Liver (tissue), 9 donors: ENCODE measurements around the gene HSP90AB1. TPM values are rescaled to one million over a fixed set of nuclear protein-coding genes. Genes with fewer than 3 reads are reported as not detected.

Source experiments
- DNase-seq: peaks from one replicate; pipeline ENCODE4 v3.0.0-alpha.2; 2017; ENCODE audit warnings: low spot score
- H3K27ac ChIP-seq, 2 donors: one replicate each; pipeline ENCODE4 v1.7.0; 2013; ENCODE audit warnings: inconsistent platforms in 2 of 2, low read length in 2 of 2, control low read depth in 1 of 2, low read depth in 1 of 2, mild to moderate bottlenecking in 1 of 2
- H3K27me3 ChIP-seq, 4 donors: one replicate each; pipeline versions ENCODE4 v1.6.1 to v1.7.0; 2013; ENCODE audit warnings: low read length in 3 of 4, inconsistent platforms in 1 of 4, mild to moderate bottlenecking in 1 of 4, moderate library complexity in 1 of 4; ENCODE audit not compliant: control insufficient read depth in 4 of 4, insufficient read depth in 4 of 4
- H3K36me3 ChIP-seq, 4 donors: one replicate each; pipeline versions ENCODE4 v1.6.1 to v1.7.0; 2013; ENCODE audit warnings: low read length in 3 of 4, mild to moderate bottlenecking in 3 of 4, low read depth in 1 of 4, moderate library complexity in 1 of 4; ENCODE audit not compliant: control insufficient read depth in 4 of 4, insufficient read depth in 3 of 4
- H3K4me1 ChIP-seq, 4 donors: one replicate each; pipeline versions ENCODE4 v1.6.1 to v1.7.0; 2013; ENCODE audit warnings: low read length in 3 of 4, mild to moderate bottlenecking in 3 of 4, moderate library complexity in 1 of 4; ENCODE audit not compliant: control insufficient read depth in 4 of 4, insufficient read depth in 4 of 4
- H3K4me3 ChIP-seq, 3 donors: one replicate each; pipeline versions ENCODE4 v1.6.1 to v1.7.0; 2013; ENCODE audit warnings: low read length in 3 of 3, control low read depth in 1 of 3, low read depth in 1 of 3, mild to moderate bottlenecking in 1 of 3
- H3K9ac ChIP-seq, 2 donors: one replicate each; pipeline ENCODE4 v1.7.0; 2013; ENCODE audit warnings: low read length in 2 of 2, mild to moderate bottlenecking in 2 of 2, moderate library complexity in 2 of 2, control low read depth in 1 of 2, low read depth in 1 of 2
- H3K9me3 ChIP-seq, 4 donors: one replicate each; pipeline versions ENCODE4 v1.6.1 to v1.7.0; 2013; ENCODE audit warnings: low read length in 3 of 4; ENCODE audit not compliant: control insufficient read depth in 4 of 4
- FOXA2 ChIP-seq: IDR thresholded peaks from 2 replicates; pipeline ENCODE4 v1.6.1; 2016; ENCODE audit warnings: antibody characterized with exemption
- GABPA ChIP-seq, 2 donors: IDR thresholded peaks in 1 of 2; conservative IDR thresholded peaks in 1 of 2; 2 replicates each; pipeline ENCODE4 v1.6.1; 2016; ENCODE audit warnings: antibody characterized with exemption in 2 of 2, mild to moderate bottlenecking in 1 of 2, moderate library complexity in 1 of 2
- HNF4A ChIP-seq, 2 donors: conservative IDR thresholded peaks; 2 replicates each; pipeline ENCODE4 v1.6.1; 2016; ENCODE audit warnings: antibody characterized with exemption in 2 of 2, mild to moderate bottlenecking in 2 of 2
- HNF4G ChIP-seq: IDR thresholded peaks from 2 replicates; pipeline ENCODE4 v1.6.1; 2016; ENCODE audit warnings: antibody characterized with exemption
- JUND ChIP-seq, 2 donors: IDR thresholded peaks; 2 replicates each; pipeline ENCODE4 v1.6.1; 2016; ENCODE audit warnings: antibody characterized with exemption in 2 of 2
- RAD21 ChIP-seq, 2 donors: IDR thresholded peaks; 2 replicates each; pipeline ENCODE4 v1.6.1; 2016; ENCODE audit warnings: antibody characterized with exemption in 2 of 2, mild to moderate bottlenecking in 2 of 2
- TAF1 ChIP-seq: conservative IDR thresholded peaks from 2 replicates; pipeline ENCODE4 v1.6.1; 2016; ENCODE audit warnings: antibody characterized with exemption, mild to moderate bottlenecking
- YY1 ChIP-seq: IDR thresholded peaks from 2 replicates; pipeline ENCODE4 v1.6.1; 2016; ENCODE audit warnings: antibody characterized with exemption, mild to moderate bottlenecking
- WGBS: extraction: QIAGEN DNeasy Blood & Tissue Kit; methylation state at CpG from one replicate; pipeline ENCODE4 v1.1.7; 2013; 5-methylcytosine and 5-hydroxymethylcytosine counted together
- polyA plus RNA-seq, 2 donors: library from polyadenylated mRNA; stranded (reverse) in 1 of 2; unstranded in 1 of 2; fragments of 200-250 nt in 1 of 2; fragments of >200 nt in 1 of 2; fragmentation: Nextera tagmentation in 1 of 2; extraction: Ambion mirVana in 1 of 2; gene quantifications; one replicate each; pipeline versions ENCODE4 v1.2.1 to v1.2.3, GENCODE V29; 2013 to 2015
- total RNA-seq, 2 donors: library from RNA; depleted of rRNA; stranded (reverse); fragments of >200 nt; gene quantifications; one replicate each; pipeline ENCODE4 v1.2.3, GENCODE V29; 2014
- TF ChIP-seq, protein P1 (sequence below): IDR thresholded peaks from 2 replicates; pipeline ENCODE4 v1.6.1; 2016; ENCODE audit warnings: antibody characterized with exemption
- TF ChIP-seq, protein P2 (sequence below): IDR thresholded peaks from 2 replicates; pipeline ENCODE4 v1.6.1; 2016; ENCODE audit warnings: antibody characterized with exemption
- TF ChIP-seq, protein P3 (sequence below): IDR thresholded peaks from 2 replicates; pipeline ENCODE4 v1.6.1; 2016; ENCODE audit warnings: antibody characterized with exemption
- TF ChIP-seq, protein P4 (sequence below): fragments of 150-350 bp; IDR thresholded peaks from 2 replicates; pipeline ENCODE4 v1.5.1; 2017; ENCODE audit warnings: improper control_type of control experiment, low read depth, low read length; ENCODE audit not compliant: missing input control
- TF ChIP-seq, protein P5 (sequence below): IDR thresholded peaks from 2 replicates; pipeline ENCODE4 v1.6.1; 2016; ENCODE audit warnings: antibody characterized with exemption, mild to moderate bottlenecking
- donor health status: healthy.
- donor health status: healthy.
- donor health status: healthy.
- donor health status: healthy.
- donor health status: healthy.

HSP90AB1 gene
- total and polyA plus RNA-seq, 4 donors: 129 to 281 (median 203) TPM

DNA sequence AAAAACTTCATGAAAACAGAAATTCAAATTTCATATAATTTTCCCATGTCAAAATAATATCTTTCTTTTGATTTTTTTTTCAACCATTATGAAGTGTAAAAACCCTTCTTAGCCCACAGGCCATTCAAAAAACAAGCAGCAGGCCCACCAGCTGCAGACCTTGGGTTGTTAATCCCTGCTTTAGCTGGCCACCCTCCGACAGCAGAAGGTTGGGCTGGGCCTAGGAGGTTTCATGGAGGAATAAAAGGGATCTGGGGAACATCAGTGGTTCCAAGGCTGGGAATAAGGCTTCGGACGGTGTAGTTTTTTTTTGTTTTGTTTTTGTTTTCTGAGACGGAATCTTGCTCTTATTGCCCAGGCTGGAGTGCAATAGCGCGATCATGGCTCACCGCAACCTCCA, 3.6 kb upstream of the HSP90AB1 start:
- 92% methylated on average over 7 of the region's 7 CpGs for WGBS
- no peaks in the 10 kb centered on the region for H3K27me3 ChIP-seq
- H3K4me3 ChIP-seq: no peak overlapping the region
- H3K27ac ChIP-seq: no peak overlapping the region
- H3K9ac ChIP-seq: no peak overlapping the region
- peaks cover 3 to 8% (median 6%) of the 10 kb centered on the region in 4 donors for H3K4me1 ChIP-seq
- H3K36me3 ChIP-seq: no peaks in the 10 kb centered on the region
- TF ChIP-seq, protein P1, sequence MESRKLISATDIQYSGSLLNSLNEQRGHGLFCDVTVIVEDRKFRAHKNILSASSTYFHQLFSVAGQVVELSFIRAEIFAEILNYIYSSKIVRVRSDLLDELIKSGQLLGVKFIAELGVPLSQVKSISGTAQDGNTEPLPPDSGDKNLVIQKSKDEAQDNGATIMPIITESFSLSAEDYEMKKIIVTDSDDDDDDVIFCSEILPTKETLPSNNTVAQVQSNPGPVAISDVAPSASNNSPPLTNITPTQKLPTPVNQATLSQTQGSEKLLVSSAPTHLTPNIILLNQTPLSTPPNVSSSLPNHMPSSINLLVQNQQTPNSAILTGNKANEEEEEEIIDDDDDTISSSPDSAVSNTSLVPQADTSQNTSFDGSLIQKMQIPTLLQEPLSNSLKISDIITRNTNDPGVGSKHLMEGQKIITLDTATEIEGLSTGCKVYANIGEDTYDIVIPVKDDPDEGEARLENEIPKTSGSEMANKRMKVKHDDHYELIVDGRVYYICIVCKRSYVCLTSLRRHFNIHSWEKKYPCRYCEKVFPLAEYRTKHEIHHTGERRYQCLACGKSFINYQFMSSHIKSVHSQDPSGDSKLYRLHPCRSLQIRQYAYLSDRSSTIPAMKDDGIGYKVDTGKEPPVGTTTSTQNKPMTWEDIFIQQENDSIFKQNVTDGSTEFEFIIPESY: no peak
- TF ChIP-seq HNF4A (conservative IDR thresholded peaks at IDR 0.05): no peak
- no peak for TF ChIP-seq FOXA2
- H3K9me3 ChIP-seq: no peaks in the 10 kb centered on the region
- no peak for DNase-seq

DNA sequence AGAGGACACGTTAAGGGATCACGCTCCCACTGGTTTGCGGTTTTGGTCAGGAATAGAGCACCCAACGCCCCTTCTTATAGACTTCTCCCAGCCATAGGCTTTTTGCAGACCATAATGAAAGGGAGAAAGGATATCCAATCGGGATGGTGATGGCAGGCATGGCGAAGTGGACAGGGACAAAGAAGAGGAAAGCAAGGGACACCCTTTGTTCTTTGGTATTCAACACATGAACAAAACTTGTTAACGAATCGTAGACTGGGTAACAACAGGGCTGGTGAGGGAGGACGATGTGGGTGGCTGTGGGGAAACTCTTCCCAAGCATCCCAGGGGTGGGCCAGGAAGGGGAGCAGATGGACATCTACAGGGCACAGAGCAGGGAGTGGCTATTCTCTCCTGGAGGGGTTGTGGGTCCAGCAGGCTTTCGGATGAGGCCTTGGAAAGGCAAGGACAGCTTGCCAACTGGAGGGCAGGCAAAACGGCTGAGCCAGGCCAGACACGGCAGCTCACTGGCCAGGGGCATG, 1.4 kb upstream of the HSP90AB1 start:
- Histone ChIP-seq H3K4me3 (peak overlapping the region; percentile 28 to 74 (median 48)), H3K9ac (peak overlapping the region; percentile 32 to 93), H3K27me3 (no peaks in the 10 kb centered on the region), H3K36me3 (peaks cover 2 to 18% (median 13%) of the 10 kb centered on the region in 4 donors), H3K27ac (peak overlapping the region; percentile 99 to 100), H3K9me3 (no peaks in the 10 kb centered on the region), H3K4me1 (peaks cover 5 to 25% (median 20%) of the 10 kb centered on the region in 4 donors)
- TF ChIP-seq RAD21 (IDR thresholded peaks at IDR 0.05) (no peak), HNF4G (no peak), HNF4A (conservative IDR thresholded peaks at IDR 0.05) (no peak), TAF1 (no peak), GABPA (IDR thresholded peaks at IDR 0.05 in 1 of 2, conservative IDR thresholded peaks at IDR 0.05 in 1 of 2) (no peak), JUND (IDR thresholded peaks at IDR 0.05) (no peak), YY1 (no peak)
- TF ChIP-seq, protein P2, sequence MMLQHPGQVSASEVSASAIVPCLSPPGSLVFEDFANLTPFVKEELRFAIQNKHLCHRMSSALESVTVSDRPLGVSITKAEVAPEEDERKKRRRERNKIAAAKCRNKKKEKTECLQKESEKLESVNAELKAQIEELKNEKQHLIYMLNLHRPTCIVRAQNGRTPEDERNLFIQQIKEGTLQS: no peak
- TF ChIP-seq, protein P3, sequence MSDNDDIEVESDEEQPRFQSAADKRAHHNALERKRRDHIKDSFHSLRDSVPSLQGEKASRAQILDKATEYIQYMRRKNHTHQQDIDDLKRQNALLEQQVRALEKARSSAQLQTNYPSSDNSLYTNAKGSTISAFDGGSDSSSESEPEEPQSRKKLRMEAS: no peak
- TF ChIP-seq, protein P4, sequence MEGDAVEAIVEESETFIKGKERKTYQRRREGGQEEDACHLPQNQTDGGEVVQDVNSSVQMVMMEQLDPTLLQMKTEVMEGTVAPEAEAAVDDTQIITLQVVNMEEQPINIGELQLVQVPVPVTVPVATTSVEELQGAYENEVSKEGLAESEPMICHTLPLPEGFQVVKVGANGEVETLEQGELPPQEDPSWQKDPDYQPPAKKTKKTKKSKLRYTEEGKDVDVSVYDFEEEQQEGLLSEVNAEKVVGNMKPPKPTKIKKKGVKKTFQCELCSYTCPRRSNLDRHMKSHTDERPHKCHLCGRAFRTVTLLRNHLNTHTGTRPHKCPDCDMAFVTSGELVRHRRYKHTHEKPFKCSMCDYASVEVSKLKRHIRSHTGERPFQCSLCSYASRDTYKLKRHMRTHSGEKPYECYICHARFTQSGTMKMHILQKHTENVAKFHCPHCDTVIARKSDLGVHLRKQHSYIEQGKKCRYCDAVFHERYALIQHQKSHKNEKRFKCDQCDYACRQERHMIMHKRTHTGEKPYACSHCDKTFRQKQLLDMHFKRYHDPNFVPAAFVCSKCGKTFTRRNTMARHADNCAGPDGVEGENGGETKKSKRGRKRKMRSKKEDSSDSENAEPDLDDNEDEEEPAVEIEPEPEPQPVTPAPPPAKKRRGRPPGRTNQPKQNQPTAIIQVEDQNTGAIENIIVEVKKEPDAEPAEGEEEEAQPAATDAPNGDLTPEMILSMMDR: no peak
- TF ChIP-seq, protein P5, sequence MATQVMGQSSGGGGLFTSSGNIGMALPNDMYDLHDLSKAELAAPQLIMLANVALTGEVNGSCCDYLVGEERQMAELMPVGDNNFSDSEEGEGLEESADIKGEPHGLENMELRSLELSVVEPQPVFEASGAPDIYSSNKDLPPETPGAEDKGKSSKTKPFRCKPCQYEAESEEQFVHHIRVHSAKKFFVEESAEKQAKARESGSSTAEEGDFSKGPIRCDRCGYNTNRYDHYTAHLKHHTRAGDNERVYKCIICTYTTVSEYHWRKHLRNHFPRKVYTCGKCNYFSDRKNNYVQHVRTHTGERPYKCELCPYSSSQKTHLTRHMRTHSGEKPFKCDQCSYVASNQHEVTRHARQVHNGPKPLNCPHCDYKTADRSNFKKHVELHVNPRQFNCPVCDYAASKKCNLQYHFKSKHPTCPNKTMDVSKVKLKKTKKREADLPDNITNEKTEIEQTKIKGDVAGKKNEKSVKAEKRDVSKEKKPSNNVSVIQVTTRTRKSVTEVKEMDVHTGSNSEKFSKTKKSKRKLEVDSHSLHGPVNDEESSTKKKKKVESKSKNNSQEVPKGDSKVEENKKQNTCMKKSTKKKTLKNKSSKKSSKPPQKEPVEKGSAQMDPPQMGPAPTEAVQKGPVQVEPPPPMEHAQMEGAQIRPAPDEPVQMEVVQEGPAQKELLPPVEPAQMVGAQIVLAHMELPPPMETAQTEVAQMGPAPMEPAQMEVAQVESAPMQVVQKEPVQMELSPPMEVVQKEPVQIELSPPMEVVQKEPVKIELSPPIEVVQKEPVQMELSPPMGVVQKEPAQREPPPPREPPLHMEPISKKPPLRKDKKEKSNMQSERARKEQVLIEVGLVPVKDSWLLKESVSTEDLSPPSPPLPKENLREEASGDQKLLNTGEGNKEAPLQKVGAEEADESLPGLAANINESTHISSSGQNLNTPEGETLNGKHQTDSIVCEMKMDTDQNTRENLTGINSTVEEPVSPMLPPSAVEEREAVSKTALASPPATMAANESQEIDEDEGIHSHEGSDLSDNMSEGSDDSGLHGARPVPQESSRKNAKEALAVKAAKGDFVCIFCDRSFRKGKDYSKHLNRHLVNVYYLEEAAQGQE: no peak
- DNase-seq: no peak
- 75% methylated on average over 12 of the region's 12 CpGs for WGBS
